EH (cell line): ENCODE results near the gene SARM1.
"Not testable (repeated sequence)": the region's sequence is repeated elsewhere in the genome, so short reads cannot be mapped to it uniquely, and the experiment has no call there.

Source experiments
- DNase-seq: peaks from one replicate; pipeline ENCODE4 v3.0.0-alpha.2; 2015; ENCODE audit warnings: low read depth

The SARM1 gene

GRCh38 chr17:28371245-28372202 is at the start of gene SARM1:
TSS of gene SARM1 (plus strand) at chr17:28371694. CDS start at chr17:28372033, 339 bp downstream.
- DNase-seq = peak; percentile 96

- DNase-seq = no peak
These were observed 47.2 kb upstream of the SARM1 start for GRCh38 chr17:28324267-28324745.

DNA sequence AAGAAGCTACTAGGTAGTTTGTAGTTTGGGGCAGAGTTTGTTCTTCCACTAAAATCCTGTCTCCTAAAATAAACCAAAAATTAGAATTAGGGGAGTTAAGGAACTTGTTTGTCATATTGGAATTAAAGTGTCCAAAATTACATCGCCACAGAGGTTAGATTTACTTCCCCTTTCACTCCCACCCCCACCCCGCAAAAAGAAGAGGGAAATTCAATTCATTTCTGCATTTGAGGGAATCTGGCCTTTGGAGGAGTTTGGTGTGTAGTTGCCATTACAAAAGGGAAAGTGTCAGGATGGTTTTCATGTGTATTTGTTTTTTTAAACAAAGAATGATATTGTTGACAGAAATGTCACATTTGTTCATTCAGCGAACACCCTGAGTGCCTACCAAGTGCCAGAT is 46.7 kb upstream of the SARM1 start:
- DNase-seq = no peak

- DNase-seq = no peak
These were observed 46.3 kb upstream of the SARM1 start for GRCh38 chr17:28325211-28325610.

GRCh38 chr17:28326114-28326513 is 45.4 kb upstream of the SARM1 start:
- no peak for DNase-seq

- no peak for DNase-seq
These were observed 44.4 kb upstream of the SARM1 start for GRCh38 chr17:28327031-28327607.

DNA sequence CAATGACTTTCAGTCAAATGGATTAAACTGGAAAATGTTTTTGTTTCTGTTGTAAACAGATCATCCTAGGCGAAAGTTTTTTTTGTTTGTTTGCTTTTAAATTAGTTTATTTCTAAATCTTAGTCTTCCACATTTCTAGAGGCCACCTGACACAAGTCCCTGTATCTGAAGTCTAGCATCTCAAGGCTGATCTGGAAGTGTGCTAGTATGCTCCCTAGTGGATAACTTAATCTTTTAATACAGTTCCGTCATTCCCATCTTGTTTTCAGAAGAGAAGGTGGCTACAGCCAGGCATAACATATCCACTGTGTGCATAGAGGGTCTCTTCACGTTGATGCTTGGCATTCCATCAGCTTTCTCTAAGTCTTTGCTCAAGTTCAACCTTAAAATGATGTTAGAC is 43.8 kb upstream of the SARM1 start:
- DNase-seq = peak; percentile 24

GRCh38 chr17:28328325-28328724 is 43.2 kb upstream of the SARM1 start:
- peak; percentile 36 for DNase-seq

DNA sequence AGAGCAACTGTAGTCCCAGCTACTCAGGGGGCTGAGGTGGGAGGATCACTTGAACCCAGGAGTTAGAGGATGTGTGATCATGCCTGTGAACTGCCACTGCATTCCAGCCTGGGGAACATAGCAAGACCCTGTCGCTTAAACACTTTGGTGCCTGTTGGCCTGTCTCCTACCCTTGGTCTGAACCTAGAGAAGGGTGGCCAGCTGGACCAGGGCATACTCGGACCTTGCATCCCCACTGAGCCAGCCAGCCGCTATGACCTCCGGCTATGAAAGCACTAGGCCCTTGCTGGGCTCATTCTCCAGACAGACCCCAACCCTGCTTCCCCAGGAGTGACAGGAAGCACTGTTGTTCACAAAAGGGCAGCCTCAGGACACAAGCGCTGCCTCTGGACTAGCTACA is 40.8 kb upstream of the SARM1 start:
- no peak for DNase-seq

DNA sequence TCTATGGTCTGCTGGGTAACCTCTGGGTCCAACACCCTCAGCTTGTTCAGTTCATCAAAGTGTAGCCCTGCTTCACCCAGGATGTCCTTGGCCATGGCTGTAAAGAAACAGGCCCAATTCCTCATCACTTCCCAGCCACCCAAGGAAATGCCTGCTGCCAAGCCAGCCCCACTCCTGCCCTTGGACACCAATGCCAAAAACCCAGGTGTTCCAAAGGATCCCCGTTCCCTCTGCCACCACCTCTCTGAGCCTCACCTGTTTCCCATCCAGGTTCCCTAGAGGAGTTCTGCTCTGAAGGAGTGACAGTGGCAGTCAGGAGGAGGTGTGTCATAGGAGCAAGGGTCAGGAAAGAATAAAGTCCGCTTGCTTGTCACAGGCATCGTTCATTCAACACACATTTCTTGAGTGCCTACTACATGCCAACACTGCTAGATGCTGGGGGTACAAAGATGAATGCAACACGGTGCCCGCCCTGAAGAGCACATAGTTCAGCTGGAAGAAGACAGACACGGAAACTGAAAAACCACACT is 39.5 kb upstream of the SARM1 start:
- DNase-seq = no peak

- peak; percentile 30 for DNase-seq
These were observed 38.3 kb upstream of the SARM1 start for GRCh38 chr17:28333083-28333746.

DNA sequence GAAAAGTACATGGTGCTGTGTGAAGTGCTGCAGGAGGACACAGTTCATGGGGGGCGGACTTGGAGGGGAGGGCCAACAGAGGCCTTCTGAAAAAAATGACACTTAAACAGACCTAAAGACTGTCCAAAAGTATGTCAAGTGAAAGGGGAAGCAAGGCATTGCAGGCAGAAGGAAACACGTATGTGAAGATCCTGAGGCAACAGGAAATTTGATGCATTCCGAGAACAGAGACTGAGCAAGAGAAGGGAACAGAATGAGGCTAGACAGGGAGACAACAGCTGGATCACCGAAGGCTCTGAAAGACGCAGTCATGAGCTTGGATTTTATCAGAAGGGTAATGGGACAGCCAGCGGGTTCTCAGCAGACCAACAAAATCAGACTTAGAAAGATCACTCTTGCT is 37.3 kb upstream of the SARM1 start:
- peak; percentile 33 for DNase-seq

- no peak for DNase-seq
These were observed 36.8 kb upstream of the SARM1 start for GRCh38 chr17:28334666-28335200.

DNA sequence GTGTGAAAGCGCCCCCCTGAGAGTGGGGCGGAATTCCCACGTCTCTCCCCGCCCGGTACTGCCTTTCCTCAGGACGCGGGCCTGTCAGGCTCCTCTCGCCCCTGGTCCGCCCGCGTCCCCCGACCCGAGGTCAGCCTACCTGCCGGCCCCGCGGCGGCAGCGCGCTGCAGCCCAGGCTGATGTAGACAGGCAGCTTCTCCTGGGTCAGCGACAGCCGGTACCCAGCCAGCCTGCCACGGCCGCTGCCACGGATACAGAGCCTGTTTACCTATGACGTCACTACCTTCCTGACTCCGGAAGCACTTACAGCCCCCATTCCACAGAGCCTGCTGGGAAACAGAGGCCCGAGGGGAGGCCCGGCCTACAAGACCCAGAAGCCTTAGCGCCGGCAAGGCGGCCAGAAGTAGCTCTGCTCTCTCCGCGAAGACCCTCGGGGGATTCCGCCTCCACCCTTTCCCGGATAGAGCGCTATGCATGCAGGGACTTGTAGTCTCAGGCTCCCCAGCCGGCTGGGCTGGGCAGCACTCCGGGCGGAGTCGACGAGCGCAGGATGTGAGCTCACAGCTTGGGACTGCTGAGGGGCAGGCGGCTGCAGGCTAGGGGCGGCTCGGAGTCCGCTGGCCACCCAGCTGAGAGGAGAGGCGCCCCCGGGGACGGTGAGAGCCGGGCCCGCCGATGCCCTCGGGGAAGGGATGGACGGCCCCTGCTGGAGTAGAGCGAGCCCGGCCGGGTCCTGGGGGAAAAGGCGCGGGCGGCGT is 36.1 kb upstream of the SARM1 start, which contains the start of the genes IFT20 and TNFAIP1:
Gene IFT20 (minus strand): TSS at position 272 of the 758 bp plus-strand sequence. CDS start 3,487 bp downstream, outside the sequence.
Gene TNFAIP1 (plus strand): TSS at position 561 of the 758 bp plus-strand sequence. CDS start 3,761 bp downstream, outside the sequence.
- peak; percentile 100 for DNase-seq

- DNase-seq = peak; percentile 94
These were observed 35.3 kb upstream of the SARM1 start for GRCh38 chr17:28335959-28336871.

DNA sequence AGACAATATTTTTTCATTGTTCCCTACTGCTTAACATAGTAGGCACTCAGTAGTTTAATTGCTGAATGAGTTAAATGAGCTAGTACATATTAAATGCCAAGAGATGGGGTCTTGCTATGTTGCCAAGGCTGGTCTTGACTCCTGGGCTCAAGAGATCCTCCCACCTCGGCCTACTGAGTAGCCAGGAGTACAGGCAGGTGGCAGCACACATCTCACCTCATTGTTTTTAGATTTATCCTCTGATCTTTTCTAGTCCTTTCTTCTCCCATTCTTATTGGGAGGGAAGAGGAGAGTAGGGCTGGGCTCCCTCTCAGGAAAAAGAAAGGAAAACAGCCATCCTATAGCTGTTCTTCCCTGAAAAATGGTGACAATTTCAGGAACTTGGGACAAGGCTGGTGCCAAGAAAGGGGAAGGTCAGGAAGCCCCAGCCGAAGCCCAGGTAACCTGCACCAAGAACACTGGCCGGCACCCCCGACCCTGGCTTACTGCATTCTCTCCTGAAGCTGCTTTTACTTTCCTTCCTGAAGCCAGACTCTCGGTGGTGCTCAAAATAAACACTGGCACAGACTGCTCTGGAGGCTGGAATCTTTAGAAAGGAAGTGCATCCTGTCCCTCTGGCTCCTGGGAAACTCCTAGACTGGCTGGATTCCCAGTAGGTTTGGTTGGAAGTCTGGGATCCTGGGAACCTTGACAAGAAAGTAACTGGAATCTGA is 33.3 kb upstream of the SARM1 start:
- DNase-seq = peak; percentile 93

- DNase-seq = not testable (repeated sequence)
These were observed 32.7 kb upstream of the SARM1 start for GRCh38 chr17:28338769-28339212.

DNA sequence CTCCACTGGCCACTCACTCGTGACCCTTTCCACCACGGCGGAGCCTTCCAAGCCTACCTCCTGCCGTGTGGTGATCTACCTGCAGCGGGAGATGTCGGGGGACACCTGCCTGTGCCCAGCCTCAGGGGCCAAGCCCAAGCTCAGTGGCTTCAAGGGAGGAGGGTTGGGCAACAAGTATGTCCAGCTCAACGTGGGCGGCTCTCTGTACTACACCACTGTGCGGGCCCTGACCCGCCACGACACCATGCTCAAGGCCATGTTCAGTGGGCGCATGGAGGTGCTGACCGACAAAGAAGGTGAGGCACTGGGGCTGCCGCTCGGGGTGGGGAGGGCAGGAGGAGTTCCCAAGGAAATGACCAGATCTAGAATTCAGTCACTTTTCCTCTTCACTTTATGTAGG is 32.1 kb upstream of the SARM1 start:
- DNase-seq = no peak

GRCh38 chr17:28340374-28340773 is 31.1 kb upstream of the SARM1 start:
- no peak for DNase-seq
